Ishikawa (cell line): ENCODE results near the gene ACYP1.

Experiments used
- CEBPB ChIP-seq: IDR thresholded peaks from 2 replicates; pipeline ENCODE4 v1.6.1; 2012
- CREB1 ChIP-seq: IDR thresholded peaks from 2 replicates; pipeline ENCODE4 v1.6.1; 2012; ENCODE audit warnings: low read depth
- EGR1 ChIP-seq: IDR thresholded peaks from 2 replicates; pipeline ENCODE4 v1.6.1; 2012
- EP300 ChIP-seq: IDR thresholded peaks from 2 replicates; pipeline ENCODE4 v1.6.1; 2012; ENCODE audit warnings: borderline replicate concordance
- FOXM1 ChIP-seq: IDR thresholded peaks from 2 replicates; pipeline ENCODE4 v1.6.1; 2012; ENCODE audit warnings: low read depth, borderline replicate concordance
- MAX ChIP-seq: IDR thresholded peaks from 2 replicates; pipeline ENCODE4 v1.6.1; 2012
- NFIC ChIP-seq: IDR thresholded peaks from 2 replicates; pipeline ENCODE4 v1.6.1; 2012
- RAD21 ChIP-seq: IDR thresholded peaks from 2 replicates; pipeline ENCODE4 v1.6.1; 2012; ENCODE audit warnings: low read depth
- REST ChIP-seq: IDR thresholded peaks from 2 replicates; pipeline ENCODE4 v1.6.1; 2012; ENCODE audit warnings: low read depth, mild to moderate bottlenecking
- TAF1 ChIP-seq: IDR thresholded peaks from 2 replicates; pipeline ENCODE4 v1.6.1; 2012; ENCODE audit warnings: low read depth, mild to moderate bottlenecking
- TCF12 ChIP-seq: IDR thresholded peaks from 2 replicates; pipeline ENCODE4 v1.6.1; 2012; ENCODE audit warnings: low read depth
- TEAD4 ChIP-seq: IDR thresholded peaks from 2 replicates; pipeline ENCODE4 v1.6.1; 2012
- USF1 ChIP-seq: IDR thresholded peaks from 2 replicates; pipeline ENCODE4 v1.6.1; 2012
- YY1 ChIP-seq: IDR thresholded peaks from 2 replicates; pipeline ENCODE4 v1.6.1; 2012; ENCODE audit warnings: low read depth
- ZBTB7A ChIP-seq: IDR thresholded peaks from 2 replicates; pipeline ENCODE4 v1.6.1; 2012; ENCODE audit warnings: low read depth

Gene ACYP1

GRCh38 chr14:75015496-75015895 lies 48.3 kb downstream of the ACYP1 start:
- no peak for TF ChIP-seq YY1

GRCh38 chr14:75013290-75013689 lies 50.5 kb downstream of the ACYP1 start:
- TF ChIP-seq CEBPB: no peak
- TF ChIP-seq ZBTB7A: no peak
- no peak for TF ChIP-seq USF1
- no peak for TF ChIP-seq YY1
- no peak for TF ChIP-seq EP300

GRCh38 chr14:75011356-75011994 lies 52.3 kb downstream of the ACYP1 start:
- TF ChIP-seq MAX (no peak), FOXM1 (no peak), REST (no peak), ZBTB7A (no peak), RAD21 (no peak), EP300 (no peak), CEBPB (no peak), TAF1 (no peak), CREB1 (no peak), USF1 (no peak), YY1 (no peak), EGR1 (no peak), TEAD4 (no peak), NFIC (no peak), TCF12 (no peak)

- no peak for TF ChIP-seq TAF1
- TF ChIP-seq EGR1: no peak
- no peak for TF ChIP-seq CREB1
- TF ChIP-seq TCF12: no peak
- TF ChIP-seq CEBPB: no peak
- no peak for TF ChIP-seq NFIC
Observed at GRCh38 chr14:75010472-75011093, 53.2 kb downstream of the ACYP1 start.

- TF ChIP-seq EP300 (no peak), MAX (no peak), NFIC (no peak), REST (no peak), TCF12 (no peak), ZBTB7A (no peak), CREB1 (no peak), EGR1 (no peak), FOXM1 (no peak), RAD21 (no peak), TEAD4 (no peak), TAF1 (no peak), USF1 (no peak), YY1 (no peak), CEBPB (no peak)
Observed at GRCh38 chr14:75009176-75009575, 54.6 kb downstream of the ACYP1 start.

- TF ChIP-seq TAF1 (no peak), REST (no peak), CEBPB (no peak), USF1 (no peak), ZBTB7A (no peak), YY1 (no peak), TCF12 (no peak)
Observed at GRCh38 chr14:75005357-75005756, 58.5 kb downstream of the ACYP1 start.
